ENCODE results near the gene KANK2.

KANK2 gene

DNA sequence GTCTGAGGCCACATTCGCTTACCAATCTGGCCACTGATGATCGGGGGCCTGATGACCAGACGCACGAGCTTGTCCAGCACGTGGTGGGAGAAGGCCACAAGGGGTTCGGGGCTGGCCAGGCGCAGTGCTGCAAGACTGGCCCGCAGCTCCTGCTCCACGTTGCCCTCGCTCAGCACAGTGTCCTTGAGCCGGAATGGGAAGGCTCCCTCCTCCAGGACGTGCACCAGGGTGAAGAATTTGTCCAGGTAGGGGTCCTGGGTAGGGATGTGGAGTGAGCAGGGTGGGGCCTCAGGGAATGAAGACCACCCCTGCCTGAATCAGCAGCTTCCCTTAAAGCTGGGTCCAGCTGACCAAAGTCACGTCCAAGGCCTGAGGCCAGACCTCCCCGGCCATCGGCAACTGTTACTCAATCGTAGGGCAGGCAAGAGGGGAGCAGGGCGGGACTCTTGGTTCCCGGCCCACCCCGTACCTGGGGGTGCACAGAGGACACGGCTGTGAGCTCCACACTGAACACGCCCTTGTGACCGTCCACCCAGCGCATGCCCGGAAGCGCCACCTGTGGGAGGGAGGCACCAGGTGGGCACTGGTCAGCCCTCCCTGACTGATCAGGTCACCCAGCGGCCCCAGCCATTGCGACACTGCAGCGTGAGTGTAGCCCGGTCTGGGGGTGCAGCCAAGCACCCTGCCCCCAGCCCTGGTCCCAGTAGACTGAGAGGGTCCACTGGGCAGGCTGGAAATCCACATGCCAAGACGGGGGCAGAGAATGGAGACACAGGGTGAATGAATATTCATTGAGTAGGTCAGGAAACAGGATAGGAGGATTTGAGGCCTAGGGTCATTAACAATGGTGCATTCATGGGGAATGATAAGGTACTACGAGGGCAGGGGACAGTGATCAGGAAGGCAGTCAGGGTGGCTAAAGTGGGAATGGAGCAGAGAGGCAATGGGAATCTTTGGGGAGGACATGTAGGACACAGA, 39.3 kb upstream of the KANK2 start:
- H3K4me3 Mint-ChIP-seq = no peak overlapping the region
- H3K36me3 Mint-ChIP-seq (ENCODE audit: low read depth) = peaks cover 21% of the 10 kb centered on the region
- H3K4me1 Mint-ChIP-seq = no peaks in the 10 kb centered on the region
- no peaks in the 10 kb centered on the region for H3K9me3 Mint-ChIP-seq
- H3K27ac Mint-ChIP-seq = no peak overlapping the region
- no peaks in the 10 kb centered on the region for H3K27me3 Mint-ChIP-seq (ENCODE audit: low read depth)
- TF ChIP-seq, protein P1, sequence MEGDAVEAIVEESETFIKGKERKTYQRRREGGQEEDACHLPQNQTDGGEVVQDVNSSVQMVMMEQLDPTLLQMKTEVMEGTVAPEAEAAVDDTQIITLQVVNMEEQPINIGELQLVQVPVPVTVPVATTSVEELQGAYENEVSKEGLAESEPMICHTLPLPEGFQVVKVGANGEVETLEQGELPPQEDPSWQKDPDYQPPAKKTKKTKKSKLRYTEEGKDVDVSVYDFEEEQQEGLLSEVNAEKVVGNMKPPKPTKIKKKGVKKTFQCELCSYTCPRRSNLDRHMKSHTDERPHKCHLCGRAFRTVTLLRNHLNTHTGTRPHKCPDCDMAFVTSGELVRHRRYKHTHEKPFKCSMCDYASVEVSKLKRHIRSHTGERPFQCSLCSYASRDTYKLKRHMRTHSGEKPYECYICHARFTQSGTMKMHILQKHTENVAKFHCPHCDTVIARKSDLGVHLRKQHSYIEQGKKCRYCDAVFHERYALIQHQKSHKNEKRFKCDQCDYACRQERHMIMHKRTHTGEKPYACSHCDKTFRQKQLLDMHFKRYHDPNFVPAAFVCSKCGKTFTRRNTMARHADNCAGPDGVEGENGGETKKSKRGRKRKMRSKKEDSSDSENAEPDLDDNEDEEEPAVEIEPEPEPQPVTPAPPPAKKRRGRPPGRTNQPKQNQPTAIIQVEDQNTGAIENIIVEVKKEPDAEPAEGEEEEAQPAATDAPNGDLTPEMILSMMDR (IDR thresholded peaks at IDR 0.05; ENCODE audit: unreplicated experiment in 3 of 3) = no peak

DNA sequence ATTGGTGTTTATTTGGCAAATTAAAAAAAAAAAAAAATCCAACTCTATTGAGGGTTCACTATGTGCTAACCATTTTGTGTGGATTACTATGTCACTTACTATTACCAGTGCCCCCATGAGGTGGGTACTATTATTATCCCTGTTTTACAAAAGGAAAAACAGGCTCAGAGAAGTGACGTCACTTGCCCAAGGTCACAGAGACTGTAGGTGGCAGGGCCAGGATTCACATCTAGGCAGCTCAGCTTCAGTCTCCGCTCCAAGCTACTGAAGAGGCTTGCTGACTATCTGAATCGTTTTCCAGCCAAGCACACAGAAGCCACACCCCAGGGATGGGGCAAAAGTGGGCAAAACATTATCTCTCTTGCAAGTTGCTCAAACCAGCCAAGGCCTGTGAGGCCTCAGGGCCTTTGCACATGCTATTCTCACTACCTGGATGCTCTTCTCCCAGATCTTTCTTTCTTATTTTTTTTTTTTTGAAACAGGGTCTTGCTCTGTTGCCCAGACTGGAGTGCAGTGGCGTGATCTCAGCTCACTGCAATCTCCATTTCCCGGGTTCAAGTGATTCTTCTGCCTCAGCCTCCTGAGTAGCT, 37.2 kb upstream of the KANK2 start:
- Mint-ChIP-seq H3K4me3 (no peak overlapping the region), H3K27ac (no peak overlapping the region), H3K27me3 (ENCODE audit: low read depth) (no peaks in the 10 kb centered on the region), H3K36me3 (ENCODE audit: low read depth) (peaks cover 26% of the 10 kb centered on the region), H3K9me3 (no peaks in the 10 kb centered on the region), H3K4me1 (no peaks in the 10 kb centered on the region)
- TF ChIP-seq, protein P1 (IDR thresholded peaks at IDR 0.05; ENCODE audit: unreplicated experiment in 3 of 3) = no peak

DNA sequence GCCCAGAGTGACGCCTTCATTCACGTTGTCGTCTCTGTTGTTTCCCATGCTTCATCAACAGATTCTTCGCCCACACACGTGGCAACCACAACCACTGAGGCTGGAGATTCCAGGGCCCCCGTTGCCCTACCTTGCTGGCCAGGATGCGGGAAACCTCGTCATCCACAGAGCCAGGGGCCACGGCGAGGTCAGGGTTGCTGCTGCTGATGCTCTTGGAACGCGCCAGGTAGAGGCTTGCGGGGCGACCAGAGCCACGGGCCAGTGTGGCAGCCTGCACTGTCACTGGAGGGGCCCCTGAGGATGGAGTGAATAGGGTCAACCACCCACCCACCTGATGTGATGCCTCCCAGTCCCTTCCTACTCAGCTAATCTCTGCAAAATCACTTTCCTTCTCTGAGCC, 35.7 kb upstream of the KANK2 start:
- H3K27ac Mint-ChIP-seq = no peak overlapping the region
- no peak overlapping the region for H3K4me3 Mint-ChIP-seq
- TF ChIP-seq, protein P1 (IDR thresholded peaks at IDR 0.05; ENCODE audit: unreplicated experiment in 3 of 3) = no peak
- H3K27me3 Mint-ChIP-seq (ENCODE audit: low read depth) = no peaks in the 10 kb centered on the region
- peaks cover 22% of the 10 kb centered on the region for H3K36me3 Mint-ChIP-seq (ENCODE audit: low read depth)
- no peaks in the 10 kb centered on the region for H3K4me1 Mint-ChIP-seq
- no peaks in the 10 kb centered on the region for H3K9me3 Mint-ChIP-seq

DNA sequence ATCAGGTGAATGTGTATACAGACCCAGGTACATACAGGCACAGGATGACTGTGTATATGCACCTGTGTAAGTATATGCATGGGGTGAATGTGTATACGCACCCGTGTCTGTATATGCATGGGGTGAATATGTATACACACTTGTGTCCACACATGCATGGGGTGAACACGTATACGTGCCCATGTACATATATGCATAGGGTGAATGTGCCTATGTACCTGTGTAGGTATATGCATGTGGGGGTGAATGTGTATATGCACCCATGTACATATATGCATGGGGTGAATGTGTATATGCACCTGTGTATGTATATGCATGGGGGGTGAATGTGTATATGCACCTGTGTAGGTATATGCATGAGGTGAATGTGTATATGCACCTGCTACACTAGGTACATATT, 35.2 kb upstream of the KANK2 start:
- Mint-ChIP-seq H3K4me1 (no peaks in the 10 kb centered on the region), H3K4me3 (no peak overlapping the region), H3K27me3 (ENCODE audit: low read depth) (no peaks in the 10 kb centered on the region), H3K9me3 (no peaks in the 10 kb centered on the region), H3K27ac (no peak overlapping the region), H3K36me3 (ENCODE audit: low read depth) (peaks cover 22% of the 10 kb centered on the region)
- TF ChIP-seq, protein P1 (IDR thresholded peaks at IDR 0.05; ENCODE audit: unreplicated experiment in 3 of 3) = no peak

DNA sequence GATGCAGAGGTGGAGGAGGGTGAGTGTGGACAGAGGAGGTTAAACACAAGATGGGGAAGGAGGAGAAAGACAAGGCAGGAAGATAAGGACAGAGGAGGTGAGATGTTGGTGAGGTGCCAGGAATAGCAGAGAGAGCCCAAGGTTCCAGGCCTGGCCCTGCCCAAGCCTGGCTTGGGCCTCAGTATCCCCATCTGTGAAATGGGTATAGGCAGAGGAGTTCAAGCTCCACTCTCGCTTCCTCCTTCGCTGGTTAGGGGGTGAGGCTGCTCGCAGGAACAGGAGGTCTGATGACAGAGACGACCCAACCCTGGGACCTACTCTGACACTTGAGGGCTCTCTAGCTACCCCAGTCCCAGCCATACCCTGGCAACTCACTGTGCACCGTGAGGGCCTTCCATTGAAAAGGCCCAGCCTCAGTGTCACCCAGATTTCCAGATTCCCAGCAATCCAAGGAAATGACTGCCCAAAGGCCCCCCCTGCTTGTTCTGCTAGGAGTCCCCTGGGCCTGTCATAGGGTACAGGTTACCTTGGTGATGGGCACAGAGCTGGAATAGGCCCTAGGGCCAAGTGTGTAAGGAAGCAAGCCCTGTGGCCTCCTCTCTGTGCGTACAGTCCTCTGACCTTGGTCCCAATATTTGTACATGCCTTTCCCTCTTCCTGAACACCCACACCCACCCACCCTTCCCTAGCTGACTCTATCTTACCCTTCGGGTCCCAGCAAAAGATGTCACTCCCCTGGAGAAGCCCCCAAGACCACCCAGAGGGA, 33.5 kb upstream of the KANK2 start:
- H3K36me3 Mint-ChIP-seq (ENCODE audit: low read depth) = peaks cover 32% of the 10 kb centered on the region
- no peaks in the 10 kb centered on the region for H3K4me1 Mint-ChIP-seq
- no peaks in the 10 kb centered on the region for H3K27me3 Mint-ChIP-seq (ENCODE audit: low read depth)
- no peak overlapping the region for H3K27ac Mint-ChIP-seq
- no peak overlapping the region for H3K4me3 Mint-ChIP-seq
- TF ChIP-seq, protein P1 (IDR thresholded peaks at IDR 0.05; ENCODE audit: unreplicated experiment in 3 of 3) = no peak
- no peaks in the 10 kb centered on the region for H3K9me3 Mint-ChIP-seq
